Measurements from ENCODE around the gene ARAP1. TPM values are rescaled to one million over a fixed set of nuclear protein-coding genes. Genes with fewer than 3 reads are reported as not detected.
A peak's percentile ranks its signal among the peaks of the same experiment; 100 is the strongest.

The ARAP1 gene
- total and polyA plus RNA-seq, 10 donors = 76.7 to 365 (median 270) TPM

- Histone ChIP-seq H3K27me3 (replicated peaks in 1 of 7) (no peaks in the 10 kb centered on the region), H3K9me3 (no peaks in the 10 kb centered on the region), H3K4me1 (peaks cover 56 to 100% (median 92%) of the 10 kb centered on the region in 6 donors), H3K27ac (peak overlapping the region; percentile 69 to 96 (median 94)), H3K36me3 (peaks cover 0 to 29% (median 0%) of the 10 kb centered on the region in 6 donors), H3K4me3 (peak overlapping the region in 3 of 8 donors; percentile 30 to 64 (median 34))
- WGBS, 5 donors = 66 to 100% (median 70%) methylated on average over 1 of the region's 1 CpG
- DNase-seq = no peak
- TF ChIP-seq POLR2AphosphoS5 (IDR thresholded peaks at IDR 0.05) (no peak), POLR2A (IDR thresholded peaks at IDR 0.05) (no peak)
- TF ChIP-seq, protein P1, sequence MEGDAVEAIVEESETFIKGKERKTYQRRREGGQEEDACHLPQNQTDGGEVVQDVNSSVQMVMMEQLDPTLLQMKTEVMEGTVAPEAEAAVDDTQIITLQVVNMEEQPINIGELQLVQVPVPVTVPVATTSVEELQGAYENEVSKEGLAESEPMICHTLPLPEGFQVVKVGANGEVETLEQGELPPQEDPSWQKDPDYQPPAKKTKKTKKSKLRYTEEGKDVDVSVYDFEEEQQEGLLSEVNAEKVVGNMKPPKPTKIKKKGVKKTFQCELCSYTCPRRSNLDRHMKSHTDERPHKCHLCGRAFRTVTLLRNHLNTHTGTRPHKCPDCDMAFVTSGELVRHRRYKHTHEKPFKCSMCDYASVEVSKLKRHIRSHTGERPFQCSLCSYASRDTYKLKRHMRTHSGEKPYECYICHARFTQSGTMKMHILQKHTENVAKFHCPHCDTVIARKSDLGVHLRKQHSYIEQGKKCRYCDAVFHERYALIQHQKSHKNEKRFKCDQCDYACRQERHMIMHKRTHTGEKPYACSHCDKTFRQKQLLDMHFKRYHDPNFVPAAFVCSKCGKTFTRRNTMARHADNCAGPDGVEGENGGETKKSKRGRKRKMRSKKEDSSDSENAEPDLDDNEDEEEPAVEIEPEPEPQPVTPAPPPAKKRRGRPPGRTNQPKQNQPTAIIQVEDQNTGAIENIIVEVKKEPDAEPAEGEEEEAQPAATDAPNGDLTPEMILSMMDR (IDR thresholded peaks at IDR 0.05 in 8 of 11, conservative IDR thresholded peaks at IDR 0.05 in 3 of 11) = no peak
- intact Hi-C loops (cut with DNase I; ENCODE audit: low total_unique reads) = no loop called here
Measured at GRCh38 chr11:72737336-72737735, 14.9 kb downstream of the ARAP1 start.

- peak in 1 of 3 donors; percentile 41 for TF ChIP-seq POLR2A (IDR thresholded peaks at IDR 0.05)
- peak; percentile 30 to 86 (median 71) for TF ChIP-seq POLR2AphosphoS5 (IDR thresholded peaks at IDR 0.05)
- TF ChIP-seq, protein P1 (IDR thresholded peaks at IDR 0.05 in 8 of 11, conservative IDR thresholded peaks at IDR 0.05 in 3 of 11) = peak in 3 of 11 experiments; percentile 21 to 31 (median 29)
- Histone ChIP-seq H3K9me3 (peaks cover 0 to 1% (median 0%) of the 10 kb centered on the region in 8 donors), H3K4me1 (peaks cover 48 to 95% (median 84%) of the 10 kb centered on the region in 6 donors), H3K27ac (peak overlapping the region; percentile 69 to 96 (median 94)), H3K36me3 (peaks cover 0 to 37% (median 2%) of the 10 kb centered on the region in 6 donors), H3K27me3 (replicated peaks in 1 of 7) (no peaks in the 10 kb centered on the region), H3K4me3 (peak overlapping the region in 3 of 8 donors; percentile 30 to 64 (median 34))
- DNase-seq = peak; percentile 95
- intact Hi-C loops (cut with DNase I; ENCODE audit: low total_unique reads) = no loop called here
- 3 to 6% (median 6%) methylated on average over 5 of the region's 5 CpGs for WGBS, 5 donors
Measured at GRCh38 chr11:72736452-72737069, 15.6 kb downstream of the ARAP1 start.

- Histone ChIP-seq H3K4me1 (peaks cover 39 to 95% (median 80%) of the 10 kb centered on the region in 6 donors), H3K4me3 (peak overlapping the region in 2 of 8 donors; percentile 0 to 64), H3K27me3 (replicated peaks in 1 of 7) (no peaks in the 10 kb centered on the region), H3K9me3 (peaks cover 0 to 6% (median 0%) of the 10 kb centered on the region in 8 donors), H3K27ac (peak overlapping the region; percentile 69 to 96 (median 94)), H3K36me3 (peaks cover 0 to 47% (median 9%) of the 10 kb centered on the region in 6 donors)
- peak; percentile 72 for DNase-seq
- intact Hi-C loops (cut with DNase I; ENCODE audit: low total_unique reads) = no loop called here
- WGBS, 5 donors = 60 to 75% (median 66%) methylated on average over 8 of the region's 8 CpGs
- TF ChIP-seq POLR2A (IDR thresholded peaks at IDR 0.05) (no peak), POLR2AphosphoS5 (IDR thresholded peaks at IDR 0.05) (peak in 1 of 3 donors; percentile 32)
Measured at GRCh38 chr11:72735495-72736027, 16.6 kb downstream of the ARAP1 start.

DNA sequence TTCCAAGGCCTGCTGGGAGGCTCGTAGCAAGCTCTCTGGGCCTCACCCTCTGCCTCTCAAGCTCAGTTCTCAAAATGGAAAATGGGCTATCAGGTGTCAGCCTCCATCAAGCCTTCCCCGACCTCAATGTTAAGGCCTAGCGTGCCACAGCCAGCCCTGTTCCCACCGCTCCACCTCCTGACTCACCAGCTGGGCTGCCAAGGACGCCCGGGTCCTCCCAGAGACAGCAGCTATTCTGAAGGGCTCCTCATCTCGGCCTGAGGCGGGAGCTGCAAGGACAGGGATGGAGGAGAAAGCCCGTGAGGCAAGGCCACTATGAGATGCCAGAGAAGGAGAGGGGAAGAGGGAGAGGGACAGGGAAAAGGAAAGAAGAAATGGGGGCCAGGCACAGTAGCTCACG is 19.9 kb downstream of the ARAP1 start:
- 85 to 95% (median 88%) methylated on average over 10 of the region's 10 CpGs for WGBS, 5 donors
- H3K36me3 ChIP-seq = peaks cover 0 to 66% (median 11%) of the 10 kb centered on the region in 6 donors
- TF ChIP-seq, protein P1 (IDR thresholded peaks at IDR 0.05 in 8 of 11, conservative IDR thresholded peaks at IDR 0.05 in 3 of 11) = no peak
- TF ChIP-seq POLR2AphosphoS5 (IDR thresholded peaks at IDR 0.05) = no peak
- no peak for TF ChIP-seq POLR2A (IDR thresholded peaks at IDR 0.05)
- no peak overlapping the region for H3K4me3 ChIP-seq
- intact Hi-C loops (cut with DNase I; ENCODE audit: low total_unique reads) = no loop called here
- peak overlapping the region in 2 of 8 donors; percentile 94 to 96 for H3K27ac ChIP-seq
- H3K9me3 ChIP-seq = peaks cover 0 to 6% (median 0%) of the 10 kb centered on the region in 8 donors
- no peak for DNase-seq
- no peaks in the 10 kb centered on the region for H3K27me3 ChIP-seq (replicated peaks in 1 of 7)
- H3K4me1 ChIP-seq = peaks cover 17 to 95% (median 70%) of the 10 kb centered on the region in 6 donors

Data from spleen (tissue), 11 donors.